Transverse colon (tissue), 4 donors: ENCODE data around the gene UBE2V1. TPM values are rescaled to one million over a fixed set of nuclear protein-coding genes. Genes with fewer than 3 reads are reported as not detected.
"Not testable (repeated sequence)": the region's sequence is repeated elsewhere in the genome, so short reads cannot be mapped to it uniquely, and the experiment has no call there.

Experiments used
- DNase-seq: peaks from one replicate; pipeline ENCODE4 v3.0.0-alpha.2; 2019
- H3K27ac ChIP-seq, 4 donors: fragments of 200-600 bp; sonication (generic); 2 replicates each; pipeline ENCODE4 v1.5.1; 2016 to 2018; ENCODE audit warnings: inconsistent platforms in 4 of 4
- H3K27me3 ChIP-seq: fragments of 200-600 bp; sonication (generic); 2 replicates; pipeline ENCODE4 v1.5.1; 2017; ENCODE audit warnings: inconsistent platforms
- H3K36me3 ChIP-seq, 4 donors: fragments of 200-600 bp; sonication (generic); 2 replicates each; pipeline ENCODE4 v1.5.1; 2017 to 2019; ENCODE audit warnings: inconsistent platforms in 4 of 4
- H3K4me1 ChIP-seq, 4 donors: fragments of 200-600 bp; sonication (generic); 2 replicates each; pipeline ENCODE4 v1.5.1; 2017 to 2020; ENCODE audit warnings: inconsistent platforms in 4 of 4
- H3K4me3 ChIP-seq, 4 donors: fragments of 200-600 bp; sonication (generic); 1 replicate in 1 of 4; 2 replicates in 3 of 4; pipeline versions ENCODE4 v1.5.1 to v1.6.1; 2017 to 2019; ENCODE audit warnings: inconsistent platforms in 4 of 4
- H3K9me3 ChIP-seq, 2 donors: fragments of 200-600 bp; sonication (generic); 2 replicates each; pipeline ENCODE4 v1.5.1; 2017 to 2019; ENCODE audit warnings: inconsistent platforms in 2 of 2
- CTCF ChIP-seq, 5 experiments: fragments of 200-600 bp in 3 of 5; fragments of 450-650 bp in 2 of 5; sonication (generic) in 3 of 5; IDR thresholded peaks; 1 replicate in 2 of 5; 2 replicates in 3 of 5; pipeline ENCODE4 v1.5.1; 2016 to 2017; ENCODE audit warnings: antibody characterized with exemption in 5 of 5, inconsistent platforms in 3 of 5, mild to moderate bottlenecking in 2 of 5, moderate library complexity in 1 of 5
- EP300 ChIP-seq: sonication (generic); formaldehyde crosslinking; IDR thresholded peaks from one replicate; pipeline ENCODE4 v1.6.1; 2017; ENCODE audit warnings: antibody characterized with exemption, low read depth
- POLR2A ChIP-seq: fragments of 450-650 bp; IDR thresholded peaks from one replicate; pipeline ENCODE4 v1.6.1; 2016; ENCODE audit warnings: antibody characterized with exemption, mild to moderate bottlenecking, moderate library complexity
- POLR2AphosphoS5 ChIP-seq, 3 donors: sonication (generic); formaldehyde crosslinking; IDR thresholded peaks; one replicate each; pipeline ENCODE4 v1.6.1; 2016; ENCODE audit warnings: antibody characterized with exemption in 3 of 3
- WGBS, 2 donors: methylation state at CpG; one replicate each; pipeline ENCODE4 v1.1.5; 2018; ENCODE audit warnings: low coverage in 1 of 2; 5-methylcytosine and 5-hydroxymethylcytosine counted together
- in situ Hi-C, 4 donors: fragments of 200-750 bp; cut with MboI; loops; one replicate each; pipeline versions ENCODE4 v1.15.0 to v1.15.1; 2017; ENCODE audit warnings: low sequenced_read_pairs in 3 of 4, low pct_ligation_motif_present in 1 of 4, low pct_unique_long_range_greater_than_20kb in 1 of 4
- intact Hi-C: fragments of 100-400 bp; cut with DNase I; formaldehyde crosslinking; loops from one replicate; pipeline ENCODE4 v1.15.1; 2023; ENCODE audit warnings: low total_unique reads
- total RNA-seq, 4 donors: library from RNA; depleted of rRNA; stranded (reverse); fragments of >200 nt; gene quantifications; one replicate each; pipeline ENCODE4 v1.1.0, GENCODE V29; 2016

UBE2V1 gene
- total RNA-seq, 4 donors from 2014 or later = 23.7 to 104 (median 62.8) TPM

DNA sequence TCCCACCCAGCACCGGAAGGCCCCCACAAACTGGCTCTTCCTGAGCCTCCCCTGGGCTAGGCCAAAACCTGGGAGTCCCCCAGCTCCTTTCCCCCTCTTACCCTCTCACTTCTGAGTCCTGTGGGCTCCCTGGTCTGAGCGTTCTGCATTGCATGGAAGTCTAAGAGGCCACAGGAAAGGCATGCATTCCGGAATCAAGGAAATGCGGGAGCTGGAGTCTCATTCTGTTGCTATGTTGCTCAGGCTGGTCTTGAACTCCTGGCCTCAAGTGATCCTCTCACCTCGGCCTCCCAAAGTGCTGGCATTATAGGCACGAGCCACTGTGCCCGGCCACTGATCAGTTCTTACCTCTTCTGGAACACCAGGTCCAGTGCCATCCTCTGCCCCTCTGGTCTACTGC is 45.9 kb downstream of the UBE2V1 start:
- in situ Hi-C loops = no loop called here
- TF ChIP-seq POLR2A = no peak
- no peak for TF ChIP-seq EP300
- TF ChIP-seq POLR2AphosphoS5 (IDR thresholded peaks at IDR 0.05) = no peak
- Histone ChIP-seq H3K27me3 (no peaks in the 10 kb centered on the region), H3K36me3 (no peaks in the 10 kb centered on the region), H3K27ac (no peak overlapping the region), H3K9me3 (no peaks in the 10 kb centered on the region), H3K4me3 (no peak overlapping the region), H3K4me1 (peaks cover 0 to 9% (median 6%) of the 10 kb centered on the region in 4 donors)
- 84% methylated on average over 7 of the region's 7 CpGs; no CpG with 5 or more reads in 1 of the 2 donors for WGBS, 2 donors
- intact Hi-C loops = no loop called here
- DNase-seq = no peak

DNA sequence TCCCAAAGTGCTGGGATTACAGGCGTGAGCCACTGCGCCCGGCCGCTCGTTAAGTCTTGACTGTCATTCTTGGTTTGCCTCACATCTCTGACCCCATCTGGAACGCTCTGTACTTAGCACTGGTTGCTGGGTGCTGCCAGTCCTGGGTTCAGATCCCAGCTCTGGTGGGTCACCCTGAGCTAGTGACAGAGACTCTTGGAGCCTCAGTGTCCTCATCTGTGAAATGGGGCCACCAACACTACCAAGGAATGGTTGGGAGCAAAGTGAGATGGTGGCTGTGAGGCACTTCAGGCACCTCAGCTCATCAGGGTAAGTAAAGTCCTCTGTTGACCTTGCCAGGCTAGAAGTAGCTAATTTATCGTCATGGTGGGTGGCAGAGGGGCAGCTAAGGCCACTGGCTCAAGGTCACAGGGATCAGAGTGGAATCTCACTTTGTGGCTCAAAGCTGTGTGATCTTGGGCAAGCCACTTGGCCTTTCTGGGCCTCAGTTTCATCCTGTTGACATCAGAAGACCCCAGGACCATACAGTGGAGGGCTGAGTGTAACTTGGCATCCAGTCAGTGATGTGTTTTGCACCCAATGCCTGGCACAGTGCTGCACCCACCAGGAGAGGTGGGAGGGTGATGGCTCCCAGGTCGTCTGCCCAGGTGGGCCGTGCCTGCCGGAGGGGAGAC is 46.7 kb downstream of the UBE2V1 start:
- intact Hi-C loops (no loop called here), in situ Hi-C loops (no loop called here)
- Histone ChIP-seq H3K36me3 (no peaks in the 10 kb centered on the region), H3K4me1 (peaks cover 0 to 5% (median 4%) of the 10 kb centered on the region in 4 donors), H3K9me3 (no peaks in the 10 kb centered on the region), H3K27ac (no peak overlapping the region), H3K27me3 (no peaks in the 10 kb centered on the region), H3K4me3 (no peak overlapping the region)
- no peak for TF ChIP-seq POLR2AphosphoS5 (IDR thresholded peaks at IDR 0.05)
- no peak for TF ChIP-seq EP300
- TF ChIP-seq CTCF (IDR thresholded peaks at IDR 0.05) = no peak
- no peak for TF ChIP-seq POLR2A
- WGBS, 2 donors = 88% methylated on average over 10 of the region's 10 CpGs; no CpG with 5 or more reads in 1 of the 2 donors
- DNase-seq = no peak

- Histone ChIP-seq H3K4me1 (no peaks in the 10 kb centered on the region), H3K4me3 (no peak overlapping the region), H3K9me3 (no peaks in the 10 kb centered on the region), H3K27me3 (no peaks in the 10 kb centered on the region), H3K27ac (no peak overlapping the region), H3K36me3 (no peaks in the 10 kb centered on the region)
- DNase-seq = no peak
- in situ Hi-C loops = no loop called here
- intact Hi-C loops = no loop called here
- 88% methylated on average over 3 of the region's 3 CpGs; no CpG with 5 or more reads in 1 of the 2 donors for WGBS, 2 donors
- TF ChIP-seq EP300 = no peak
Measured at GRCh38 chr20:50065325-50065615, 47.7 kb downstream of the UBE2V1 start.

DNA sequence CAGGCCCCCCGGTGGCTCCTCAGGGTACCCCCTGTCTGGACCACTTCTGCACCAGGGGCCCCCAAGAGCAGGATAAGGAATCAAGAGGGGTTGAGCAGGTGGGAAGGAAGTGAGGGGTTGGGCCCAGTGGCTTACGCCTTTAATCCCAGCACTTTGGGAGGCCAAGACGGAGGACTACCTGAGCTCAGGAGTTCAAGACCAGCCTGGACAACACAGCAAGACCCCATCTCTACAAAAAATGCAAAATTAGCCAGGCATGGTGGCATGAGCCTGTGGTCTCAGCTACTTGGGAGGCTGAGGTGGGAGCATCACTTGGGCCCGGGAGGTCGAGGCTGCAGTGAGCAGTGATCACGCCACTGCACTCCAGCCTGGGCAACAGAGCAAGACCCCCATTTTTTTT is 49.2 kb downstream of the UBE2V1 start:
- in situ Hi-C loops = not testable (repeated sequence)

GRCh38 chr20:50062006-50062838 is 50.7 kb downstream of the UBE2V1 start:
- Histone ChIP-seq H3K4me3 (no peak overlapping the region), H3K27me3 (no peaks in the 10 kb centered on the region), H3K4me1 (no peaks in the 10 kb centered on the region), H3K9me3 (no peaks in the 10 kb centered on the region), H3K27ac (no peak overlapping the region), H3K36me3 (no peaks in the 10 kb centered on the region)
- no peak for TF ChIP-seq POLR2AphosphoS5 (IDR thresholded peaks at IDR 0.05)
- no peak for TF ChIP-seq CTCF (IDR thresholded peaks at IDR 0.05)
- no peak for TF ChIP-seq POLR2A
- no peak for TF ChIP-seq EP300
- intact Hi-C loops (no loop called here), in situ Hi-C loops (no loop called here)
- 75 to 92% methylated on average over 6 to 13 of the region's 13 CpGs for WGBS, 2 donors
- no peak for DNase-seq

More for the DNA sequence above, 49.2 kb downstream of the UBE2V1 start:
- WGBS, 2 donors = 89% methylated on average over 6 of the region's 6 CpGs; no CpG with 5 or more reads in 1 of the 2 donors
- H3K27ac ChIP-seq, H3K4me1 ChIP-seq, H3K27me3 ChIP-seq, DNase-seq, H3K36me3 ChIP-seq, intact Hi-C loops, H3K9me3 ChIP-seq, H3K4me3 ChIP-seq: not testable (repeated sequence)
